WTC11 (cell line): ENCODE measurements around the gene SLC12A2. TPM values are rescaled to one million over a fixed set of nuclear protein-coding genes. Genes with fewer than 3 reads are reported as not detected.

Experiments used
- ATAC-seq: fragments of 200-7000 bp; cut with Tn5 transposase; 2 replicates; pipeline ENCODE4 v1.10.0; 2021; ENCODE audit warnings: mild to moderate bottlenecking, moderate library complexity
- CTCF ChIA-PET: fragments of 300-600 bp; sonication (Branson Sonifier 250); formaldehyde crosslinking; loops from one replicate; lab custom pipeline; 2021; ENCODE audit warnings: antibody characterized with exemption; lab: Charles Lee
- POLR2A ChIA-PET: fragments of 350-600 bp; sonication (Branson Sonifier 250); formaldehyde crosslinking; loops from one replicate; lab custom pipeline; 2021; ENCODE audit warnings: antibody characterized with exemption; lab: Charles Lee
- DNase-seq: peaks from one replicate; pipeline ENCODE4 v3.0.0; 2021; ENCODE audit warnings: low spot score
- H3K27ac Mint-ChIP-seq: 2 replicates; pipeline ENCODE4 v1.8.0; 2021; ENCODE audit warnings: mixed read lengths
- H3K27me3 Mint-ChIP-seq: 2 replicates; pipeline ENCODE4 v1.8.0; 2021; ENCODE audit warnings: low read depth, mild to moderate bottlenecking, moderate library complexity, mixed read lengths
- H3K36me3 Mint-ChIP-seq: 2 replicates; pipeline ENCODE4 v1.8.0; 2021; ENCODE audit warnings: mixed read lengths
- H3K4me1 Mint-ChIP-seq: 2 replicates; pipeline ENCODE4 v1.8.0; 2022; ENCODE audit warnings: mixed read lengths
- H3K4me3 Mint-ChIP-seq: 2 replicates; pipeline ENCODE4 v1.8.0; 2021; ENCODE audit warnings: mild to moderate bottlenecking, moderate library complexity, mixed read lengths
- H3K9me3 Mint-ChIP-seq: 2 replicates; pipeline ENCODE4 v1.8.0; 2021; ENCODE audit warnings: mixed read lengths
- ATF1 ChIP-seq: sonication (generic); formaldehyde crosslinking; IDR thresholded peaks from 2 replicates; pipeline ENCODE4 v1.8.1; 2023; ENCODE audit warnings: mild to moderate bottlenecking, moderate library complexity, missing genetic modification reagents
- CREM ChIP-seq: sonication (generic); formaldehyde crosslinking; IDR thresholded peaks from 2 replicates; pipeline ENCODE4 v1.8.1; 2022; ENCODE audit warnings: mild to moderate bottlenecking, missing genetic modification reagents, moderate library complexity
- E2F1 ChIP-seq: sonication (generic); formaldehyde crosslinking; IDR thresholded peaks from 2 replicates; pipeline ENCODE4 v1.8.0; 2022; ENCODE audit warnings: mild to moderate bottlenecking, missing genetic modification reagents
- E2F5 ChIP-seq: sonication (generic); formaldehyde crosslinking; IDR thresholded peaks from 2 replicates; pipeline ENCODE4 v1.8.1; 2022; ENCODE audit warnings: mild to moderate bottlenecking, moderate library complexity, missing genetic modification reagents
- ETV6 ChIP-seq: sonication (generic); formaldehyde crosslinking; IDR thresholded peaks from 2 replicates; pipeline ENCODE4 v1.8.1; 2022; ENCODE audit warnings: mild to moderate bottlenecking, missing genetic modification reagents
- GRHL2 ChIP-seq: fragments of 250-450 bp; sonication (Bioruptor Pico); IDR thresholded peaks from 2 replicates; pipeline ENCODE4 v1.8.0; 2022; ENCODE audit warnings: mild to moderate bottlenecking, moderate library complexity; ENCODE audit not compliant: insufficient replicate concordance, severe bottlenecking
- GTF2I ChIP-seq: fragments of 250-450 bp; sonication (Bioruptor Pico); conservative IDR thresholded peaks from 2 replicates; pipeline ENCODE4 v1.4.0; 2021; ENCODE audit warnings: mild to moderate bottlenecking
- HMGA2 ChIP-seq: fragments of 250-450 bp; sonication (Bioruptor Pico); IDR thresholded peaks from 2 replicates; pipeline ENCODE4 v1.4.0; 2021; ENCODE audit warnings: mild to moderate bottlenecking, moderate library complexity
- IRF1 ChIP-seq: sonication (generic); formaldehyde crosslinking; IDR thresholded peaks from 2 replicates; pipeline ENCODE4 v1.8.0; 2023; ENCODE audit warnings: missing genetic modification reagents
- MAX ChIP-seq: sonication (generic); formaldehyde crosslinking; IDR thresholded peaks from 2 replicates; pipeline ENCODE4 v1.8.0; 2022; ENCODE audit warnings: mild to moderate bottlenecking, missing genetic modification reagents
- MYBL2 ChIP-seq: sonication (generic); formaldehyde crosslinking; IDR thresholded peaks from 2 replicates; pipeline ENCODE4 v1.8.1; 2023; ENCODE audit warnings: mild to moderate bottlenecking, moderate library complexity, missing genetic modification reagents
- NFATC4 ChIP-seq: fragments of 250-450 bp; sonication (Bioruptor Pico); IDR thresholded peaks from 2 replicates; pipeline ENCODE4 v1.9.0; 2021; ENCODE audit warnings: mild to moderate bottlenecking
- NR2C2 ChIP-seq: sonication (generic); formaldehyde crosslinking; IDR thresholded peaks from 2 replicates; pipeline ENCODE4 v1.8.0; 2022; ENCODE audit warnings: mild to moderate bottlenecking, missing genetic modification reagents
- OVOL2 ChIP-seq: fragments of 250-450 bp; sonication (Bioruptor Pico); IDR thresholded peaks from 2 replicates; pipeline ENCODE4 v1.9.0; 2021; ENCODE audit warnings: mild to moderate bottlenecking, borderline replicate concordance
- PRRX2 ChIP-seq: fragments of 250-450 bp; sonication (Bioruptor Pico); IDR thresholded peaks from 2 replicates; pipeline ENCODE4 v1.8.0; 2021; ENCODE audit warnings: mild to moderate bottlenecking
- RELA ChIP-seq: sonication (generic); formaldehyde crosslinking; IDR thresholded peaks from 2 replicates; pipeline ENCODE4 v1.8.1; 2022; ENCODE audit warnings: missing genetic modification reagents, mild to moderate bottlenecking, borderline replicate concordance
- SP1 ChIP-seq: sonication (generic); formaldehyde crosslinking; conservative IDR thresholded peaks from 2 replicates; pipeline ENCODE4 v1.8.1; 2022; ENCODE audit warnings: missing genetic modification reagents
- USF2 ChIP-seq: sonication (generic); formaldehyde crosslinking; IDR thresholded peaks from 2 replicates; pipeline ENCODE4 v1.8.1; 2023; ENCODE audit warnings: mild to moderate bottlenecking, missing genetic modification reagents, moderate library complexity
- ZNF121 ChIP-seq: sonication (generic); formaldehyde crosslinking; IDR thresholded peaks from 2 replicates; pipeline ENCODE4 v1.8.0; 2023; ENCODE audit warnings: missing genetic modification reagents
- ZNF219 ChIP-seq: sonication (generic); formaldehyde crosslinking; IDR thresholded peaks from 2 replicates; pipeline ENCODE4 v1.8.0; 2023; ENCODE audit warnings: missing genetic modification reagents, mild to moderate bottlenecking, borderline replicate concordance
- ZNF423 ChIP-seq: fragments of 250-450 bp; sonication (Bioruptor Pico); IDR thresholded peaks from 2 replicates; pipeline ENCODE4 v2.1.2; 2022; ENCODE audit warnings: mild to moderate bottlenecking, moderate library complexity
- ZNF425 ChIP-seq: fragments of 250-450 bp; sonication (Bioruptor Pico); conservative IDR thresholded peaks from 2 replicates; pipeline ENCODE4 v1.9.0; 2021; ENCODE audit warnings: mild to moderate bottlenecking
- total RNA-seq: library from RNA; stranded (reverse); gene quantifications from 3 replicates; pipeline ENCODE4 v1.2.3, GENCODE V29; 2021
- TF ChIP-seq, protein P1 (sequence below): sonication (generic); formaldehyde crosslinking; IDR thresholded peaks from 2 replicates; pipeline ENCODE4 v1.8.1; 2022; ENCODE audit warnings: low read depth, missing genetic modification reagents, borderline replicate concordance
- TF ChIP-seq, protein P2 (sequence below): sonication (generic); formaldehyde crosslinking; IDR thresholded peaks from 2 replicates; pipeline ENCODE4 v1.8.0; 2022; ENCODE audit warnings: mild to moderate bottlenecking, missing genetic modification reagents

SLC12A2 gene
- total RNA-seq, 1 experiment from 2014 or later = 8.4 TPM

GRCh38 chr5:128196791-128197190, 113.2 kb downstream of the SLC12A2 start:
- ChIA-PET POLR2A (no interaction called here), CTCF (interaction anchor here (1.4 kb wide), 1 partner anchor 321 kb away, joined by 3 read pairs; no protein-coding TSS in a partner anchor)
- H3K9me3 Mint-ChIP-seq = no peaks in the 10 kb centered on the region
- H3K4me1 Mint-ChIP-seq = peaks cover 14% of the 10 kb centered on the region
- no peaks in the 10 kb centered on the region for H3K36me3 Mint-ChIP-seq
- H3K4me3 Mint-ChIP-seq = no peak overlapping the region
- ATAC-seq (no peak), DNase-seq (no peak)
- TF ChIP-seq, protein P1, sequence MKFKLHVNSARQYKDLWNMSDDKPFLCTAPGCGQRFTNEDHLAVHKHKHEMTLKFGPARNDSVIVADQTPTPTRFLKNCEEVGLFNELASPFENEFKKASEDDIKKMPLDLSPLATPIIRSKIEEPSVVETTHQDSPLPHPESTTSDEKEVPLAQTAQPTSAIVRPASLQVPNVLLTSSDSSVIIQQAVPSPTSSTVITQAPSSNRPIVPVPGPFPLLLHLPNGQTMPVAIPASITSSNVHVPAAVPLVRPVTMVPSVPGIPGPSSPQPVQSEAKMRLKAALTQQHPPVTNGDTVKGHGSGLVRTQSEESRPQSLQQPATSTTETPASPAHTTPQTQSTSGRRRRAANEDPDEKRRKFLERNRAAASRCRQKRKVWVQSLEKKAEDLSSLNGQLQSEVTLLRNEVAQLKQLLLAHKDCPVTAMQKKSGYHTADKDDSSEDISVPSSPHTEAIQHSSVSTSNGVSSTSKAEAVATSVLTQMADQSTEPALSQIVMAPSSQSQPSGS (CRISPR knock-in tag) = no peak
- TF ChIP-seq ZNF423 (CRISPR knock-in tag) = no peak
- TF ChIP-seq OVOL2 = no peak
- TF ChIP-seq MAX (CRISPR knock-in tag) = no peak
- TF ChIP-seq GTF2I = no peak
- no peak for TF ChIP-seq HMGA2
- TF ChIP-seq PRRX2 (CRISPR knock-in tag) = no peak
- TF ChIP-seq NFATC4 = no peak
- TF ChIP-seq E2F5 (CRISPR knock-in tag) = no peak
- no peak for TF ChIP-seq GRHL2 (CRISPR knock-in tag)
- TF ChIP-seq, protein P2, sequence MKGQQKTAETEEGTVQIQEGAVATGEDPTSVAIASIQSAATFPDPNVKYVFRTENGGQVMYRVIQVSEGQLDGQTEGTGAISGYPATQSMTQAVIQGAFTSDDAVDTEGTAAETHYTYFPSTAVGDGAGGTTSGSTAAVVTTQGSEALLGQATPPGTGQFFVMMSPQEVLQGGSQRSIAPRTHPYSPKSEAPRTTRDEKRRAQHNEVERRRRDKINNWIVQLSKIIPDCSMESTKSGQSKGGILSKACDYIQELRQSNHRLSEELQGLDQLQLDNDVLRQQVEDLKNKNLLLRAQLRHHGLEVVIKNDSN (CRISPR knock-in tag) = no peak
- no peak for TF ChIP-seq ATF1 (CRISPR knock-in tag)
- no peak for TF ChIP-seq E2F1 (CRISPR knock-in tag)
- no peak for TF ChIP-seq CREM (CRISPR knock-in tag)
- no peak for TF ChIP-seq ZNF425 (CRISPR knock-in tag)
- no peak for TF ChIP-seq RELA (CRISPR knock-in tag)
- TF ChIP-seq SP1 (CRISPR knock-in tag) = no peak
- TF ChIP-seq ETV6 (CRISPR knock-in tag) = no peak
- TF ChIP-seq IRF1 (CRISPR knock-in tag) = no peak
- H3K27me3 Mint-ChIP-seq = peaks cover 14% of the 10 kb centered on the region
- H3K27ac Mint-ChIP-seq = no peak overlapping the region

DNA sequence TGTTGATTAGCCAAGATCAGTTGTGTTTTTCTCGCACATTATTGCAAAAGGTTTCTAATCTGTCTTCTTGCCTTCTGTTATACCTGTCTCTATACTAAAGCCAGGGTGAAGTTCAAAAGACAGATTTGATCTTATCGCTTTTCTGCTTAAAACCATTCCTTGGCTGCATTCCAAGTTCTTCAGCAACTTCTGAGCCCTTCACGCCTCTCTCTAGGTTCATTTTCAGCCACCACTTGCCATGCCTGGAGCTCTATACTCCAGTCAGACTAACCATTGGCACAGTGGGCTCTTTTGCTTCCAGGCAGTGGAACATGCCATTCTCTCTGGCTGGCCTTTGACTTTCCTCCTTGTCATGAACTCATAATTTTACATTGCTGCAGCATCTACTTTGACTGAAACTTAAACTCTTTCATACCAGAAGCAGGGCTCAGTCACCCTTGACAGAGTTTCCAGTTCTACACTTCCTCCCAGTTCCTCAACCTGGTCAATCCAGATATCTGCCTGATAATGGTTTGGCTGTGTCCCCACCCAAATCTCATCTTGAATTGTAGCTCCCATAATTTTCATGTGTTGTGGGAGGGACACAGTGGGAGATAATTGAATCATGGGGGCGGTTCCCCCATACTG, 114.4 kb downstream of the SLC12A2 start:
- no peaks in the 10 kb centered on the region for H3K9me3 Mint-ChIP-seq
- peaks cover 20% of the 10 kb centered on the region for H3K27me3 Mint-ChIP-seq
- H3K27ac Mint-ChIP-seq = no peak overlapping the region
- DNase-seq (no peak), ATAC-seq (no peak)
- ChIA-PET POLR2A (no interaction called here), CTCF (interaction anchor here (1.0 to 1.4 kb wide), 2 partner anchors 320 to 322 kb away, joined by 3 read pairs; no protein-coding TSS in a partner anchor)
- peaks cover 10% of the 10 kb centered on the region for H3K4me1 Mint-ChIP-seq
- H3K36me3 Mint-ChIP-seq = no peaks in the 10 kb centered on the region
- no peak overlapping the region for H3K4me3 Mint-ChIP-seq
- no peak for TF ChIP-seq MYBL2 (CRISPR knock-in tag)
- TF ChIP-seq ZNF121 = no peak
- TF ChIP-seq GRHL2 (CRISPR knock-in tag) = no peak
- TF ChIP-seq OVOL2 = no peak
- no peak for TF ChIP-seq HMGA2
- no peak for TF ChIP-seq USF2 (CRISPR knock-in tag)
- no peak for TF ChIP-seq NR2C2 (CRISPR knock-in tag)
- TF ChIP-seq ZNF219 (CRISPR knock-in tag) = no peak
